Duodenal mucosa (tissue), 2 donors: ENCODE data around the gene NFATC2.
"Not testable (repeated sequence)": the region's sequence is repeated elsewhere in the genome, so short reads cannot be mapped to it uniquely, and the experiment has no call there.

ENCODE experiments used
- H3K27ac ChIP-seq: one replicate; pipeline ENCODE4 v1.7.0; 2013; ENCODE audit warnings: low read depth, low read length
- H3K27me3 ChIP-seq, 2 donors: one replicate each; pipeline ENCODE4 v1.7.0; 2013; ENCODE audit warnings: low read length in 2 of 2, control low read depth in 1 of 2; ENCODE audit not compliant: insufficient read depth in 2 of 2, control insufficient read depth in 1 of 2
- H3K36me3 ChIP-seq, 2 donors: one replicate each; pipeline ENCODE4 v1.7.0; 2013; ENCODE audit warnings: low read length in 2 of 2, control low read depth in 1 of 2; ENCODE audit not compliant: insufficient read depth in 2 of 2, control insufficient read depth in 1 of 2
- H3K4me1 ChIP-seq, 2 donors: one replicate each; pipeline ENCODE4 v1.7.0; 2013; ENCODE audit warnings: low read length in 2 of 2, control low read depth in 1 of 2; ENCODE audit not compliant: insufficient read depth in 2 of 2, control insufficient read depth in 1 of 2
- H3K4me3 ChIP-seq, 2 donors: one replicate each; pipeline ENCODE4 v1.7.0; 2013; ENCODE audit warnings: low read length in 2 of 2, low read depth in 1 of 2
- H3K9ac ChIP-seq, 2 donors: one replicate each; pipeline ENCODE4 v1.7.0; 2013; ENCODE audit warnings: low read length in 2 of 2, low read depth in 1 of 2
- H3K9me3 ChIP-seq, 2 donors: one replicate each; pipeline ENCODE4 v1.7.0; 2013; ENCODE audit warnings: low read length in 2 of 2, control low read depth in 1 of 2; ENCODE audit not compliant: control insufficient read depth in 1 of 2

Gene NFATC2

GRCh38 chr20:51569815-51570738 lies 27.6 kb upstream of the NFATC2 start:
- no peak overlapping the region for H3K4me3 ChIP-seq
- no peak overlapping the region for H3K27ac ChIP-seq
- no peaks in the 10 kb centered on the region for H3K36me3 ChIP-seq
- no peaks in the 10 kb centered on the region for H3K9me3 ChIP-seq
- peaks cover 4 to 7% of the 10 kb centered on the region in 2 donors for H3K4me1 ChIP-seq
- no peak overlapping the region for H3K9ac ChIP-seq
- peaks cover 3 to 7% of the 10 kb centered on the region in 2 donors for H3K27me3 ChIP-seq

GRCh38 chr20:51568533-51568932 lies 26.0 kb upstream of the NFATC2 start:
- H3K9ac ChIP-seq, H3K27ac ChIP-seq, H3K36me3 ChIP-seq, H3K4me3 ChIP-seq, H3K9me3 ChIP-seq, H3K27me3 ChIP-seq: not testable (repeated sequence)
- H3K4me1 ChIP-seq, result peaks cover 6 to 15% of the 10 kb centered on the region in 2 donors

- Histone ChIP-seq H3K27me3 (peaks cover 10 to 12% of the 10 kb centered on the region in 2 donors), H3K27ac (no peak overlapping the region), H3K36me3 (no peaks in the 10 kb centered on the region), H3K4me3 (no peak overlapping the region), H3K9me3 (no peaks in the 10 kb centered on the region), H3K9ac (no peak overlapping the region), H3K4me1 (peaks cover 15 to 24% of the 10 kb centered on the region in 2 donors)
These were observed 25.1 kb upstream of the NFATC2 start for GRCh38 chr20:51567622-51568021.

GRCh38 chr20:51566594-51566993 lies 24.1 kb upstream of the NFATC2 start:
- Histone ChIP-seq H3K36me3 (no peaks in the 10 kb centered on the region), H3K27ac (no peak overlapping the region), H3K4me3 (no peak overlapping the region), H3K4me1 (peaks cover 21 to 34% of the 10 kb centered on the region in 2 donors), H3K9me3 (no peaks in the 10 kb centered on the region), H3K9ac (no peak overlapping the region), H3K27me3 (peaks cover 20 to 21% of the 10 kb centered on the region in 2 donors)

GRCh38 chr20:51565298-51566144 lies 23.0 kb upstream of the NFATC2 start:
- Histone ChIP-seq H3K36me3 (no peaks in the 10 kb centered on the region), H3K27me3 (peaks cover 28 to 29% of the 10 kb centered on the region in 2 donors), H3K27ac (no peak overlapping the region), H3K4me1 (peaks cover 28 to 42% of the 10 kb centered on the region in 2 donors), H3K9me3 (no peaks in the 10 kb centered on the region), H3K4me3 (no peak overlapping the region), H3K9ac (no peak overlapping the region)

GRCh38 chr20:51563486-51564332 lies 21.2 kb upstream of the NFATC2 start:
- Histone ChIP-seq H3K4me3 (no peak overlapping the region), H3K27me3 (peaks cover 42 to 44% of the 10 kb centered on the region in 2 donors), H3K27ac (peak overlapping the region; percentile 60), H3K4me1 (peaks cover 34 to 46% of the 10 kb centered on the region in 2 donors), H3K36me3 (no peaks in the 10 kb centered on the region), H3K9me3 (no peaks in the 10 kb centered on the region), H3K9ac (no peak overlapping the region)

GRCh38 chr20:51563174-51563485 lies 20.6 kb upstream of the NFATC2 start:
- Histone ChIP-seq H3K27me3 (peaks cover 42 to 44% of the 10 kb centered on the region in 2 donors), H3K9me3 (no peaks in the 10 kb centered on the region), H3K4me1 (peaks cover 34 to 46% of the 10 kb centered on the region in 2 donors), H3K27ac (peak overlapping the region; percentile 52), H3K36me3 (no peaks in the 10 kb centered on the region), H3K4me3 (peak overlapping the region in 1 of 2 donors; percentile 74), H3K9ac (peak overlapping the region in 1 of 2 donors; percentile 24)

GRCh38 chr20:51562332-51563173 lies 20.0 kb upstream of the NFATC2 start:
- Histone ChIP-seq H3K4me1 (peaks cover 34 to 46% of the 10 kb centered on the region in 2 donors), H3K9ac (peak overlapping the region; percentile 60 to 72), H3K27me3 (peaks cover 42 to 44% of the 10 kb centered on the region in 2 donors), H3K36me3 (no peaks in the 10 kb centered on the region), H3K4me3 (peak overlapping the region; percentile 71 to 74), H3K27ac (peak overlapping the region; percentile 87), H3K9me3 (no peaks in the 10 kb centered on the region)

GRCh38 chr20:51562027-51562331 lies 19.5 kb upstream of the NFATC2 start:
- peaks cover 34 to 46% of the 10 kb centered on the region in 2 donors for H3K4me1 ChIP-seq
- peak overlapping the region; percentile 71 to 74 for H3K4me3 ChIP-seq
- H3K27me3 ChIP-seq, result peaks cover 44 to 47% of the 10 kb centered on the region in 2 donors
- peak overlapping the region; percentile 87 for H3K27ac ChIP-seq
- H3K36me3 ChIP-seq, result no peaks in the 10 kb centered on the region
- H3K9me3 ChIP-seq, result no peaks in the 10 kb centered on the region
- peak overlapping the region; percentile 60 to 72 for H3K9ac ChIP-seq
